ENCODE measurements around the gene PASK. TPM values are rescaled to one million over a fixed set of nuclear protein-coding genes. Genes with fewer than 3 reads are reported as not detected.
A peak's percentile ranks its signal among the peaks of the same experiment; 100 is the strongest.

The PASK gene
- total and polyA plus RNA-seq, 9 of the 15 experiments (the other 6 are each of a cell fraction or from before 2014, with no cell fraction given): 1.5 to 30.3 (median 9.9) TPM

DNA sequence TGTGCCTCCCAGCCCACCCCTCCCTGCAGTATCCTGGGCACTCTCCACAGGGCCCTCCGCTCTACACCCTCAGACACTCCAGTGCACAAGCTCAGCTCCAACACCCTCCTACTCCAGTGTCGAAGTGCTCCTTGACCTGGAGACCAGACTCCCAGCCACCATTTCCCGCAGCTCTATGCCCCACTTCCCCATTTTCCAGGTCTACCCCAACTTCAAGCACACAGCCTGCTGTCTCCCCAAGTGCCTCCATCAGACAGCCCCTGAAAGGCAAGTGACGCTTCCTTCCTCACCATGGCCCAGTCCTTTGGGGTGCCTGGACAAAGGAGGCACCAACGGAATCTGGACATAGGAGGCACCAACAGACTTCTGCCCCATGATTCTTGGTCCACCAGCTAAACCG, 7.2 kb downstream of the PASK start:
- Histone ChIP-seq H3K27me3 (ENCODE audit: control insufficient read depth in 2 of 2, insufficient read depth in 2 of 2, low read length in 2 of 2) (no peaks in the 10 kb centered on the region), H3K9ac (ENCODE audit: insufficient read depth in 1 of 2, low read depth in 2 of 2, low read length in 2 of 2) (no peak overlapping the region; a peak in 1 of 4 replicates), H3K4me1 (replicated peaks in 1 of 2; ENCODE audit: control insufficient read depth in 2 of 2, insufficient read depth in 2 of 2, low read length in 2 of 2) (peaks cover 0 to 3% of the 10 kb centered on the region in 2 experiments; a peak in 1 of 5 replicates), H3K4me3 (no peak overlapping the region), H3K9me3 (replicated peaks; ENCODE audit: control insufficient read depth, insufficient read depth, low read depth, low read length) (no peaks in the 10 kb centered on the region), H3K27ac (ENCODE audit: extremely low read depth, low read depth, low read length) (no peak overlapping the region), H3K4me2 (ENCODE audit: insufficient read depth, low read length) (no peak overlapping the region), H3K36me3 (ENCODE audit: control insufficient read depth, insufficient read depth, low read length) (peaks cover 24% of the 10 kb centered on the region; the same call in 1 of the 3 replicates), H4K20me1 (replicated peaks; ENCODE audit: control insufficient read depth, insufficient read depth, low read length) (no peaks in the 10 kb centered on the region), H3K79me2 (ENCODE audit: control insufficient read depth, insufficient read depth, low read length) (peaks cover 8% of the 10 kb centered on the region; the same call in 1 of the 3 replicates), H2AFZ (ENCODE audit: low read depth, low read length) (no peak overlapping the region), H3K9me1 (ENCODE audit: control insufficient read depth, insufficient read depth, low read length) (no peaks in the 10 kb centered on the region)
- WGBS (ENCODE audit: insufficient coverage, low coverage, missing lambda C conversion rate): 88% methylated on average over 5 of the region's 6 CpGs
- TF ChIP-seq DMBX1 (CRISPR knock-in tag; IDR thresholded peaks at IDR 0.05; ENCODE audit: borderline replicate concordance): no peak
- peak; percentile 59; the same call in 1 of the 2 replicates for TF ChIP-seq SPI1 (IDR thresholded peaks at IDR 0.05; ENCODE audit: borderline replicate concordance, low read depth, low read length)
- ChIA-PET POLR2A (interaction anchor here (0.6 kb wide), 1 partner anchor 118 kb away, joined by 3 read pairs; no protein-coding TSS in a partner anchor), CTCF (ENCODE audit: low intra/inter-chr PET ratio) (no interaction called here)
- DNase-seq (ENCODE audit: extremely low read depth in 1 of 4, low spot score in 3 of 4) (no peak), ATAC-seq (no peak), FAIRE-seq (no peak)
- intact Hi-C loops (cut with micrococcal nuclease): no loop called here
- BruUV-seq (replicated peaks): no TSS peak
- in situ Hi-C loops (cut with MboI): no loop called here

DNA sequence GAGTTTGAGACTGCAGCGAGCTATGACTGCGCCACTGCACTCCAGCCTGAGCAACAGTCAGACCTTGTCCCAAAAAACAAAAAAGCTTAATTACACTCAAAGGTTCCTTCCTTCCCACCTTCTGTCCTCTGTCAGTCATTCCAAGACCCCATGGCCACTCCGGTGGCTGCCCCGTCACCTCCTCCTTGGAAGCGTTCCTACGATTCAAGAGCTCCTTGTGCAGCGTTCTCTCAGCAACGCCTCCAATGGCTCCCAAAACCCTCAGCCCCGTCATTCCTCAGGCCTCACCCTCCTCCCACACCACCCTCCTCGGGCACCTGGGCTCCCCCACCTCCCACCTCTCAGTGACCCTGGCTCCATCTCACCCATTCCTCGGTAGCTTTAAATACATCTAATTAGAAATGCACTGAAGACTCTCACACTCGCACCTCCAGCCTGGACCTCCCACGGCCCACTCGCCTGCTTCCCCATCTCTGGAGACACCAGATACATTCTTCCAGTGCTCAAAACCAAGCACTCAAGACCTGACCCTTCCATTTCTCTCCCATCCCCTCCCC, 8.0 kb downstream of the PASK start:
- Histone ChIP-seq H3K36me3 (ENCODE audit: control insufficient read depth, insufficient read depth, low read length) (peaks cover 24% of the 10 kb centered on the region; the same call in 1 of the 3 replicates), H3K9me3 (replicated peaks; ENCODE audit: control insufficient read depth, insufficient read depth, low read depth, low read length) (no peaks in the 10 kb centered on the region), H4K20me1 (replicated peaks; ENCODE audit: control insufficient read depth, insufficient read depth, low read length) (no peaks in the 10 kb centered on the region), H3K79me2 (ENCODE audit: control insufficient read depth, insufficient read depth, low read length) (peaks cover under 1% of the 10 kb centered on the region; the same call in 1 of the 3 replicates), H3K9me1 (ENCODE audit: control insufficient read depth, insufficient read depth, low read length) (no peaks in the 10 kb centered on the region), H3K4me3 (no peak overlapping the region), H2AFZ (ENCODE audit: low read depth, low read length) (no peak overlapping the region), H3K27me3 (ENCODE audit: control insufficient read depth in 2 of 2, insufficient read depth in 2 of 2, low read length in 2 of 2) (no peaks in the 10 kb centered on the region), H3K4me2 (ENCODE audit: insufficient read depth, low read length) (no peak overlapping the region), H3K27ac (ENCODE audit: extremely low read depth, low read depth, low read length) (no peak overlapping the region), H3K9ac (ENCODE audit: insufficient read depth in 1 of 2, low read depth in 2 of 2, low read length in 2 of 2) (no peak overlapping the region), H3K4me1 (replicated peaks in 1 of 2; ENCODE audit: control insufficient read depth in 2 of 2, insufficient read depth in 2 of 2, low read length in 2 of 2) (peaks cover 0 to 6% of the 10 kb centered on the region in 2 experiments; a peak in 1 of 5 replicates)
- intact Hi-C loops (cut with micrococcal nuclease) (no loop called here), in situ Hi-C loops (cut with MboI) (no loop called here)
- no peak for FAIRE-seq
- ChIA-PET CTCF (ENCODE audit: low intra/inter-chr PET ratio) (no interaction called here), POLR2A (interaction anchor here (0.6 to 1.1 kb wide), 2 partner anchors 9 to 117 kb away, joined by 3 to 4 read pairs; partner anchors contain the start of gene PPP1R7)
- WGBS (ENCODE audit: insufficient coverage, low coverage, missing lambda C conversion rate): 83% methylated on average over 3 of the region's 14 CpGs
- BruUV-seq (replicated peaks): no TSS peak
- ATAC-seq: no peak
- DNase-seq (ENCODE audit: extremely low read depth in 1 of 4, low spot score in 3 of 4): no peak
- TF ChIP-seq DMBX1 (CRISPR knock-in tag; IDR thresholded peaks at IDR 0.05; ENCODE audit: borderline replicate concordance) (no peak), ARHGAP35 (IDR thresholded peaks at IDR 0.05; ENCODE audit: partially characterized antibody) (no peak), HNRNPUL1 (IDR thresholded peaks at IDR 0.05; ENCODE audit: low read length) (no peak), ZNF282 (CRISPR knock-in tag; IDR thresholded peaks at IDR 0.05) (no peak), BRD9 (IDR thresholded peaks at IDR 0.05; ENCODE audit: low read depth, partially characterized antibody) (no peak), SMARCB1 (IDR thresholded peaks at IDR 0.05; ENCODE audit: insufficient read length, low read depth) (no peak), ASH1L (IDR thresholded peaks at IDR 0.05; ENCODE audit: borderline replicate concordance, low read depth, partially characterized antibody) (no peak), DACH1 (IDR thresholded peaks at IDR 0.05; ENCODE audit: partially characterized antibody) (no peak), ZNF253 (CRISPR knock-in tag; conservative IDR thresholded peaks at IDR 0.05) (no peak)
- TF ChIP-seq, protein P1, sequence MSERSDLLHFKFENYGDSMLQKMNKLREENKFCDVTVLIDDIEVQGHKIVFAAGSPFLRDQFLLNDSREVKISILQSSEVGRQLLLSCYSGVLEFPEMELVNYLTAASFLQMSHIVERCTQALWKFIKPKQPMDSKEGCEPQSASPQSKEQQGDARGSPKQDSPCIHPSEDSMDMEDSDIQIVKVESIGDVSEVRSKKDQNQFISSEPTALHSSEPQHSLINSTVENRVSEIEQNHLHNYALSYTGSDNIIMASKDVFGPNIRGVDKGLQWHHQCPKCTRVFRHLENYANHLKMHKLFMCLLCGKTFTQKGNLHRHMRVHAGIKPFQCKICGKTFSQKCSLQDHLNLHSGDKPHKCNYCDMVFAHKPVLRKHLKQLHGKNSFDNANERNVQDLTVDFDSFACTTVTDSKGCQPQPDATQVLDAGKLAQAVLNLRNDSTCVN (CRISPR knock-in tag; IDR thresholded peaks at IDR 0.05): no peak
- TF ChIP-seq, protein P2, sequence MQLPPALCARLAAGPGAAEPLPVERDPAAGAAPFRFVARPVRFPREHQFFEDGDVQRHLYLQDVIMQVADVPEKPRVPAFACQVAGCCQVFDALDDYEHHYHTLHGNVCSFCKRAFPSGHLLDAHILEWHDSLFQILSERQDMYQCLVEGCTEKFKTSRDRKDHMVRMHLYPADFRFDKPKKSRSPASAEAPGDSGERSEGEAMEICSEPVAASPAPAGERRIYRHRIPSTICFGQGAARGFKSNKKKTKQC (CRISPR knock-in tag; IDR thresholded peaks at IDR 0.05): no peak
